ENCODE results near the gene PNPLA5.

GRCh38 chr22:43890901-43891331 is 897 bp downstream of the PNPLA5 start:
- TF ChIP-seq CTCF (IDR thresholded peaks at IDR 0.05) (no peak), POLR2A (IDR thresholded peaks at IDR 0.05) (no peak)

All from vagina (tissue), 2 donors.